NT2/D1 (cell line): ENCODE results near the gene SLC30A3.

Source experiments
- DNase-seq: peaks from one replicate; pipeline ENCODE4 v3.0.0-alpha.2; 2011; ENCODE audit warnings: low read depth, low spot score
- H3K27me3 ChIP-seq: 2 replicates; pipeline ENCODE4 v1.6.0; 2011; ENCODE audit warnings: mild to moderate bottlenecking; ENCODE audit not compliant: insufficient read length, insufficient read depth
- H3K36me3 ChIP-seq: 2 replicates; pipeline ENCODE4 v1.6.1; 2011; ENCODE audit warnings: mild to moderate bottlenecking, low read length, mixed read lengths; ENCODE audit not compliant: insufficient read depth, insufficient read length
- H3K4me1 ChIP-seq: 2 replicates; pipeline ENCODE4 v1.5.1; 2011; ENCODE audit not compliant: insufficient read depth, insufficient read length
- H3K4me3 ChIP-seq: 2 replicates; pipeline ENCODE4 v1.5.1; 2011; ENCODE audit warnings: low read depth; ENCODE audit not compliant: insufficient read length
- H3K9ac ChIP-seq: 2 replicates; pipeline ENCODE4 v1.6.0; 2011; ENCODE audit warnings: low read depth; ENCODE audit not compliant: insufficient read length
- H3K9me3 ChIP-seq: 2 replicates; pipeline ENCODE4 v1.5.1; 2011; ENCODE audit warnings: mild to moderate bottlenecking, low read length; ENCODE audit not compliant: insufficient read depth
- SUZ12 ChIP-seq: IDR thresholded peaks from 2 replicates; pipeline ENCODE4 v1.6.1; 2011; ENCODE audit not compliant: insufficient read length, insufficient read depth; ENCODE audit errors: extremely low read depth
- YY1 ChIP-seq: IDR thresholded peaks from 2 replicates; pipeline ENCODE4 v1.6.1; 2011; ENCODE audit not compliant: insufficient read length, insufficient read depth
- ZNF274 ChIP-seq: IDR thresholded peaks from 2 replicates; pipeline ENCODE4 v1.6.1; 2011; ENCODE audit warnings: mild to moderate bottlenecking, low read depth, low read length

SLC30A3 gene

DNA sequence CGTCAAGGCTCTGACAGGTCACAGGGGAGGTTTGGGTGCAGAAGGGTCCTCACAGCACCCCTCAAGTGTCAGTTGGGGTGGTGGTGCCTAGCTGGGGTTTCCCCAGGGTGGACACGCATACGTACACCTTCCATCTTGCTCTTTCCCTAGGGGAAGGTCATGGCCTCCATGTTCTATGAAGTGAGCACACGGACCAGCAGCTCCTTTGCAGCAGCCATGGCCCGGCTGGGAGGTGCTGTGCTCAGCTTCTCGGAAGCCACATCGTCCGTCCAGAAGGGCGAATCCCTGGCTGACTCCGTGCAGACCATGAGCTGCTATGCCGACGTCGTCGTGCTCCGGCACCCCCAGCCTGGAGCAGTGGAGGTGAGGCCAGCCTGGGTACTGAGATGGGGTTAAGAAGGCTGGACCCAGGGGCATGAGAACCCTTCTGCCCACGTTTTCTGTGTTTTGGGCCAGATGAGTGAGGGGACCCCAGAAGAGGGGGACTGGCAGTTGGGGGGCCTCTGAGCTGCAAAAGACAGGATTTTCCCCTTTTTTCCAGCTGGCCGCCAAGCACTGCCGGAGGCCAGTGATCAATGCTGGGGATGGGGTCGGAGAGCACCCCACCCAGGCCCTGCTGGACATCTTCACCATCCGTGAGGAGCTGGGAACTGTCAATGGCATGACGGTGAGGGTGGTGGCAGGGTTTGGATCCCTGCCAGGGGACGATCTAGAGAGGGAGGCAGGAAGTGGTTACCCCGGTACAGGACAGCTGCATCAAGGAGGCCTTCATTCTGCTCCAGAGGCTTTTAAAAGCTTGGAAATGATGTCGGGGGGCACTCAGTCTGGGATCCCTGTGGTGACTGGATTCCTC, 20.9 kb downstream of the SLC30A3 start:
- TF ChIP-seq SUZ12: no peak
- TF ChIP-seq YY1: no peak
- no peak for TF ChIP-seq ZNF274
- DNase-seq: no peak
- Histone ChIP-seq H3K27me3 (no peaks in the 10 kb centered on the region), H3K9me3 (no peaks in the 10 kb centered on the region), H3K4me3 (no peak overlapping the region), H3K36me3 (peaks cover 83% of the 10 kb centered on the region), H3K4me1 (no peaks in the 10 kb centered on the region), H3K9ac (no peak overlapping the region)

GRCh38 chr2:27240406-27240805, 22.4 kb downstream of the SLC30A3 start:
- Histone ChIP-seq H3K27me3 (no peaks in the 10 kb centered on the region), H3K9me3 (no peaks in the 10 kb centered on the region), H3K36me3 (peaks cover 95% of the 10 kb centered on the region), H3K9ac (no peak overlapping the region), H3K4me1 (no peaks in the 10 kb centered on the region), H3K4me3 (no peak overlapping the region)
- no peak for TF ChIP-seq SUZ12
- no peak for TF ChIP-seq YY1
- no peak for TF ChIP-seq ZNF274
- DNase-seq: no peak

GRCh38 chr2:27238976-27239375, 23.9 kb downstream of the SLC30A3 start:
- peaks cover 97% of the 10 kb centered on the region for H3K36me3 ChIP-seq
- TF ChIP-seq SUZ12 (no peak), ZNF274 (no peak), YY1 (no peak)
- H3K9ac ChIP-seq: no peak overlapping the region
- no peaks in the 10 kb centered on the region for H3K27me3 ChIP-seq
- H3K4me1 ChIP-seq: no peaks in the 10 kb centered on the region
- no peaks in the 10 kb centered on the region for H3K9me3 ChIP-seq
- DNase-seq: no peak
- H3K4me3 ChIP-seq: no peak overlapping the region

- H3K4me3 ChIP-seq: no peak overlapping the region
- no peak for DNase-seq
- no peak overlapping the region for H3K9ac ChIP-seq
- no peaks in the 10 kb centered on the region for H3K27me3 ChIP-seq
- no peaks in the 10 kb centered on the region for H3K9me3 ChIP-seq
- no peaks in the 10 kb centered on the region for H3K4me1 ChIP-seq
- peaks cover 97% of the 10 kb centered on the region for H3K36me3 ChIP-seq
- no peak for TF ChIP-seq YY1
- TF ChIP-seq SUZ12: no peak
- no peak for TF ChIP-seq ZNF274
These were observed 25.4 kb downstream of the SLC30A3 start for GRCh38 chr2:27237341-27237945.

DNA sequence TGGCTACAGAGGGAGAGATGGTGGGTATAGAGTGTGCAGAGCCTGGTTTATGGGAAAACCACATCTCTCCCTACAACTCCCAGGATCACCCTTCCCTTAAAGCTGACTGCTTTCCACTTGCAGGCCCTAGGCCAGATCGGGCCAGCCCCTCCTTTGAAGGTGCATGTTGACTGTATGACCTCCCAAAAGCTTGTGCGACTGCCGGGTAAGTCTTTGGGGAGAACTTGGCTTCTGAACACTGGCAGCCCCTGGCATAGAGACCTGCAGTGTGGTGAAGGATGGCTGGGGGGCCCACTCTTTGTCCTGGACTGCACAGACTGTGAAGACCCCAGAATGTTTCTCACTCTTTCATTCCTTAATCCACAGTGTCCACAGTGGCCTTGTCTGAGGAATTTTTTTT, 26.2 kb downstream of the SLC30A3 start:
- H3K4me3 ChIP-seq: no peak overlapping the region
- no peak for DNase-seq
- no peak overlapping the region for H3K9ac ChIP-seq
- H3K36me3 ChIP-seq: peaks cover 97% of the 10 kb centered on the region
- H3K9me3 ChIP-seq: no peaks in the 10 kb centered on the region
- H3K4me1 ChIP-seq: no peaks in the 10 kb centered on the region
- TF ChIP-seq ZNF274: no peak
- no peak for TF ChIP-seq SUZ12
- TF ChIP-seq YY1: no peak
- no peaks in the 10 kb centered on the region for H3K27me3 ChIP-seq

DNA sequence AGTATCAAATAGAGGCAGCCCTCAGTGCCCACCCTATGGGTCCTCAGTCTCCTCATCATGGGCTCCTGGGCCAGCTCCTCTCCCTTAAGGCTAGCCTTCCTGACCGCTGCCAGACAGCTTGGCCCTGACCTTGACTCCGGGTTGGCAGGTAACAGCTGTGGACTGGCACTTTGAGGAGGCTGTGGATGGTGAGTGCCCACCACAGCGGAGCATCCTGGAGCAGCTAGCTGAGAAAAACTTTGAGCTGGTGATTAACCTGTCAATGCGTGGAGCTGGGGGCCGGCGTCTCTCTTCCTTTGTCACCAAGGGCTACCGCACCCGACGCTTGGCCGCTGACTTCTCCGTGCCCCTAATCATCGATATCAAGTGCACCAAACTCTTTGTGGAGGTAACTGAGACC, 26.7 kb downstream of the SLC30A3 start:
- no peak overlapping the region for H3K4me3 ChIP-seq
- TF ChIP-seq SUZ12 (no peak), YY1 (no peak), ZNF274 (no peak)
- H3K9ac ChIP-seq: no peak overlapping the region
- H3K9me3 ChIP-seq: no peaks in the 10 kb centered on the region
- no peaks in the 10 kb centered on the region for H3K4me1 ChIP-seq
- H3K27me3 ChIP-seq: no peaks in the 10 kb centered on the region
- DNase-seq: no peak
- peaks cover 97% of the 10 kb centered on the region for H3K36me3 ChIP-seq

DNA sequence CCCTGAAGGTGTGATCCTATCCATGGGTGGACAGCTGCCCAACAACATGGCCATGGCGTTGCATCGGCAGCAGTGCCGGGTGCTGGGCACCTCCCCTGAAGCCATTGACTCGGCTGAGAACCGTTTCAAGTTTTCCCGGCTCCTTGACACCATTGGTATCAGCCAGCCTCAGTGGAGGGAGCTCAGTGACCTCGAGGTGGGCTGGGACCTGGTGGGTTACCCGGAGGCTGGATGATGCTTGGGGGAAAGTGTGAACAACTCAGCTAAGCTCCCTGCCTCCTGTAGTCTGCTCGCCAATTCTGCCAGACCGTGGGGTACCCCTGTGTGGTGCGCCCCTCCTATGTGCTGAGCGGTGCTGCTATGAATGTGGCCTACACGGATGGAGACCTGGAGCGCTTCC, 29.5 kb downstream of the SLC30A3 start:
- no peak overlapping the region for H3K4me3 ChIP-seq
- no peak for DNase-seq
- no peak overlapping the region for H3K9ac ChIP-seq
- TF ChIP-seq ZNF274 (no peak), YY1 (no peak), SUZ12 (no peak)
- peaks cover 90% of the 10 kb centered on the region for H3K36me3 ChIP-seq
- no peaks in the 10 kb centered on the region for H3K4me1 ChIP-seq
- no peaks in the 10 kb centered on the region for H3K9me3 ChIP-seq
- no peaks in the 10 kb centered on the region for H3K27me3 ChIP-seq
